HepG2 (cell line): ENCODE data around the gene HDAC5. TPM values are rescaled to one million over a fixed set of nuclear protein-coding genes. Genes with fewer than 3 reads are reported as not detected.
A peak's percentile ranks its signal among the peaks of the same experiment; 100 is the strongest.

Experiments
- CEBPG ChIP-seq: IDR thresholded peaks from 2 replicates; pipeline ENCODE4 v1.6.1; 2016
- ELF3 ChIP-seq: IDR thresholded peaks from 2 replicates; pipeline ENCODE4 v1.6.1; 2016; ENCODE audit warnings: missing genetic modification reagents, missing compliant biosample characterization
- FOXA1 ChIP-seq, 2 experiments: fragments of 450-650 bp in 1 of 2; sonication (generic) in 1 of 2; formaldehyde crosslinking in 1 of 2; IDR thresholded peaks; 2 replicates each; pipeline versions ENCODE4 v1.4.0 to v1.6.1; 2016 to 2020; ENCODE audit warnings: missing genetic modification reagents in 1 of 2
- KLF9 ChIP-seq: IDR thresholded peaks from 2 replicates; pipeline ENCODE4 v1.6.1; 2016; ENCODE audit warnings: low read depth
- MIER3 ChIP-seq: IDR thresholded peaks from 2 replicates; pipeline ENCODE4 v1.6.1; 2016; ENCODE audit warnings: missing compliant biosample characterization, borderline replicate concordance
- MXD1 ChIP-seq: sonication (generic); formaldehyde crosslinking; IDR thresholded peaks from 2 replicates; pipeline ENCODE4 v1.4.0; 2020; ENCODE audit warnings: mild to moderate bottlenecking, missing genetic modification reagents
- NCOR1 ChIP-seq: fragments of 200-600 bp; sonication (generic); IDR thresholded peaks from 2 replicates; pipeline ENCODE4 v1.7.0; 2017; ENCODE audit warnings: antibody characterized with exemption, low read length, borderline replicate concordance
- NFIC ChIP-seq: IDR thresholded peaks from 2 replicates; pipeline ENCODE4 v1.6.1; 2012; ENCODE audit warnings: mild to moderate bottlenecking, low read length, inconsistent platforms
- RFXAP ChIP-seq: sonication (generic); formaldehyde crosslinking; IDR thresholded peaks from 2 replicates; pipeline ENCODE4 v1.4.0; 2020; ENCODE audit warnings: missing genetic modification reagents, borderline replicate concordance
- RNF2 ChIP-seq: fragments of 450-650 bp; conservative IDR thresholded peaks from 2 replicates; pipeline ENCODE4 v1.6.1; 2016; ENCODE audit warnings: low read depth
- SYNCRIP ChIP-seq: fragments of 200-400 bp; formaldehyde crosslinking; IDR thresholded peaks from 2 replicates; pipeline ENCODE4 v1.6.1; 2018; ENCODE audit warnings: mild to moderate bottlenecking, low read depth, low read length; ENCODE audit not compliant: insufficient read depth
- U2AF1 ChIP-seq: fragments of 200-400 bp; formaldehyde crosslinking; optimal IDR thresholded peaks from 2 replicates; pipeline ENCODE3; 2017; ENCODE audit warnings: mild to moderate bottlenecking, low read depth, low read length
- ZBTB10 ChIP-seq: sonication (generic); formaldehyde crosslinking; IDR thresholded peaks from 2 replicates; pipeline ENCODE4 v1.4.0; 2020; ENCODE audit warnings: missing genetic modification reagents, borderline replicate concordance
- ZFP41 ChIP-seq: sonication (generic); formaldehyde crosslinking; IDR thresholded peaks from 2 replicates; pipeline ENCODE4 v1.4.0; 2020; ENCODE audit warnings: mild to moderate bottlenecking, missing genetic modification reagents, borderline replicate concordance
- ZNF276 ChIP-seq: sonication (generic); formaldehyde crosslinking; IDR thresholded peaks from 2 replicates; pipeline ENCODE4 v1.4.0; 2020; ENCODE audit warnings: mild to moderate bottlenecking, low read depth, missing genetic modification reagents
- ZNF333 ChIP-seq: sonication (generic); formaldehyde crosslinking; IDR thresholded peaks from 2 replicates; pipeline ENCODE4 v1.4.0; 2020; ENCODE audit warnings: mild to moderate bottlenecking, missing genetic modification reagents, borderline replicate concordance
- ZNF33B ChIP-seq: sonication (generic); formaldehyde crosslinking; IDR thresholded peaks from 2 replicates; pipeline ENCODE4 v1.5.1; 2020; ENCODE audit warnings: mild to moderate bottlenecking, missing genetic modification reagents
- ZNF496 ChIP-seq: sonication (generic); formaldehyde crosslinking; IDR thresholded peaks from 2 replicates; pipeline ENCODE4 v1.8.1; 2023; ENCODE audit warnings: mild to moderate bottlenecking, moderate library complexity, missing genetic modification reagents; ENCODE audit not compliant: insufficient replicate concordance
- ZNF550 ChIP-seq: sonication (generic); formaldehyde crosslinking; IDR thresholded peaks from 2 replicates; pipeline ENCODE4 v1.4.0; 2020; ENCODE audit warnings: mild to moderate bottlenecking, missing genetic modification reagents, borderline replicate concordance
- ZNF572 ChIP-seq: sonication (generic); formaldehyde crosslinking; IDR thresholded peaks from 2 replicates; pipeline ENCODE4 v1.5.1; 2020; ENCODE audit warnings: mild to moderate bottlenecking, missing genetic modification reagents
- ZNF607 ChIP-seq: sonication (generic); formaldehyde crosslinking; IDR thresholded peaks from 2 replicates; pipeline ENCODE4 v1.5.1; 2020; ENCODE audit warnings: missing genetic modification reagents, mild to moderate bottlenecking, borderline replicate concordance
- ZNF644 ChIP-seq: IDR thresholded peaks from 2 replicates; pipeline ENCODE4 v1.6.1; 2016; ENCODE audit warnings: low read depth
- ZNF724P ChIP-seq: sonication (generic); formaldehyde crosslinking; IDR thresholded peaks from 2 replicates; pipeline ENCODE4 v1.8.0; 2022; ENCODE audit warnings: missing genetic modification reagents, borderline replicate concordance
- ZNF784 ChIP-seq: sonication (generic); formaldehyde crosslinking; IDR thresholded peaks from 2 replicates; pipeline ENCODE4 v1.5.1; 2020; ENCODE audit warnings: missing genetic modification reagents, mild to moderate bottlenecking, borderline replicate concordance
- ZNF816 ChIP-seq: sonication (generic); formaldehyde crosslinking; IDR thresholded peaks from 2 replicates; pipeline ENCODE4 v1.8.0; 2022; ENCODE audit warnings: missing genetic modification reagents, mild to moderate bottlenecking, borderline replicate concordance
- polyA plus RNA-seq, 8 experiments: library from polyadenylated mRNA; depleted of rRNA in 3 of 8; stranded (reverse) in 7 of 8; unstranded in 1 of 8; fragments of >200 nt; fragmentation: Illumina TruSeq in 4 of 8; extraction: Trizol in 4 of 8; gene quantifications; 2 replicates each; pipeline versions ENCODE4 v1.2.1 to v1.2.3, GENCODE V29; 2011 to 2016; ENCODE audit warnings: low read depth in 4 of 8, missing spikeins in 1 of 8, mixed read lengths in 1 of 8; ENCODE audit not compliant: insufficient read depth in 1 of 8
- total RNA-seq, 5 experiments: library from RNA; depleted of rRNA; stranded (reverse); fragments of >200 nt; fragmentation: Illumina TruSeq; extraction: Trizol; gene quantifications; 2 replicates each; pipeline ENCODE4 v1.2.3, GENCODE V29; 2016; ENCODE audit warnings: low read depth in 1 of 5

HDAC5 gene
- total and polyA plus RNA-seq, 2 of the 13 experiments (the other 11 are each of a cell fraction or from before 2014, with no cell fraction given): 46.4 to 85.4 TPM

- TF ChIP-seq U2AF1 (no peak), NFIC (no peak), ZNF550 (CRISPR knock-in tag) (no peak), ZNF816 (CRISPR knock-in tag) (no peak), ZNF724P (CRISPR knock-in tag) (peak; percentile 51; the same call in 1 of the 2 replicates), NCOR1 (peak; percentile 50; the same call in 1 of the 2 replicates), RNF2 (0 out of 2 replicates have a peak, but pooled peaks have one; percentile 22), KLF9 (no peak), ZNF33B (peak; percentile 46; the same call in 1 of the 2 replicates), ZNF784 (CRISPR knock-in tag) (no peak; the same call in 1 of the 2 replicates), ZBTB10 (CRISPR knock-in tag) (no peak), RFXAP (CRISPR knock-in tag) (no peak), ZNF644 (CRISPR knock-in tag) (no peak), ELF3 (CRISPR knock-in tag) (peak; percentile 50), MIER3 (CRISPR knock-in tag) (peak; percentile 37; the same call in 1 of the 2 replicates), ZNF607 (CRISPR knock-in tag) (peak; percentile 82), MXD1 (CRISPR knock-in tag) (peak; percentile 70; the same call in 1 of the 2 replicates), ZNF572 (CRISPR knock-in tag) (peak; percentile 95), ZNF333 (CRISPR knock-in tag) (peak; percentile 58; the same call in 1 of the 2 replicates), SYNCRIP (no peak), ZFP41 (CRISPR knock-in tag) (no peak), CEBPG (CRISPR knock-in tag) (peak; percentile 96), FOXA1 (IDR thresholded peaks at IDR 0.05) (no peak), FOXA1 (CRISPR knock-in tag; IDR thresholded peaks at IDR 0.05) (no peak), ZNF496 (no peak), ZNF276 (0 out of 2 replicates have a peak, but pooled peaks have one; percentile 37)
Observed at GRCh38 chr17:44123356-44124117, at the start of gene HDAC5 (continued).
